Activated naive CD8-positive, alpha-beta T cell (primary cell): Measurements from ENCODE around the gene C1QTNF5.

Source experiments
- H3K27ac Mint-ChIP-seq: one replicate; pipeline ENCODE4 v1.8.0; 2021; ENCODE audit warnings: mixed read lengths
- H3K27me3 Mint-ChIP-seq: one replicate; pipeline ENCODE4 v1.8.0; 2021; ENCODE audit warnings: mixed read lengths
- H3K36me3 Mint-ChIP-seq: one replicate; pipeline ENCODE4 v1.8.0; 2021; ENCODE audit warnings: mixed read lengths
- H3K4me1 Mint-ChIP-seq: one replicate; pipeline ENCODE4 v1.8.0; 2021; ENCODE audit warnings: low read depth, mixed read lengths
- H3K4me3 Mint-ChIP-seq: one replicate; pipeline ENCODE4 v1.8.0; 2021; ENCODE audit warnings: mild to moderate bottlenecking, mixed read lengths
- H3K9me3 Mint-ChIP-seq: one replicate; pipeline ENCODE4 v1.8.0; 2021; ENCODE audit warnings: low read depth, mixed read lengths

Gene C1QTNF5

DNA sequence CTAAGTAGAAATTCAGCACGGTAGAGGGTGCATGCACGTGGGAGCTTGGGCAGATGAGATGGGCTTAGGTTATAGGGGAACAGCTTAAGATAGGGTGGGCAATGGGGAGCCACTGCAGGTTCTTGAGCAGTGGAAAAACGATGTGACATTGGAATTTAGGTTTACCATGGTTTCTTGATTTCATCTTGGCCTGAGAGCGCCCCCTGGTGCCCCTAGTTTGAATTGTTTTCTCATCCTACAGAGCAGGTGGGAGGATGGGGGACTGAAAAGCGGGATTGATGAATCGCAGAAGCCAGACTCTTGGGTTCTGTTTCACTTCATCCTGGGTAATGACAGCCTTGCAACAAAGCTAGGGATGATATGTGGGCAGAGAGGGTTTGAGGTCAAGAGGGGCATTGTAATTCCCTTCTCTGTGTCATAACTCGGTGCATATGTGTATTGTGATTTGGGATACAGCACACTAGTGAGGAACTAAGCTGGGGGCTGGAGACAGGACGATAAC, 17.1 kb downstream of the C1QTNF5 start:
- no peak overlapping the region for H3K4me3 Mint-ChIP-seq
- H3K9me3 Mint-ChIP-seq, result no peaks in the 10 kb centered on the region
- H3K27ac Mint-ChIP-seq, result no peak overlapping the region
- peaks cover 19% of the 10 kb centered on the region for H3K4me1 Mint-ChIP-seq
- H3K27me3 Mint-ChIP-seq, result peaks cover 7% of the 10 kb centered on the region
- no peaks in the 10 kb centered on the region for H3K36me3 Mint-ChIP-seq

GRCh38 chr11:119322921-119323531, 17.7 kb downstream of the C1QTNF5 start:
- peaks cover 7% of the 10 kb centered on the region for H3K27me3 Mint-ChIP-seq
- peaks cover 19% of the 10 kb centered on the region for H3K4me1 Mint-ChIP-seq

DNA sequence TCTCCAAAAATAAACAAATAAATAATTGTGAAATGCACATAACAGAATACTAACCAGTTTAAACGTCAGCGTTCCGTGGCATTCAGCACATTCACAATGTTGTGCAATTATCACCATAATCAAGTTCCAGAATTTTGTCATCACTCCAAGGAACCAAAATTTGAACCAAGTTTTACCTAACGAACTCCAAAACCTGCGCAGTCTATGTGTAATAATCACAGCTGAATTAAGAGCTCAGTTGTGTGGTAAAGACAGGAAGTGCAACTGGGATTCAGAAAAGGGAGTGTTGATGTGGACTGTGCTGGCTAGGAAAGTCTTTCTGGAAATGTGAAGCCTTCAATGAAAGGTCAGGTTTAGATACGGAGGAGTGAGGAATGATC, 18.3 kb downstream of the C1QTNF5 start:
- Mint-ChIP-seq H3K4me3 (peak overlapping the region; percentile 9), H3K27me3 (peaks cover 7% of the 10 kb centered on the region), H3K4me1 (peaks cover 19% of the 10 kb centered on the region)

More at GRCh38 chr11:119322921-119323531, 17.7 kb downstream of the C1QTNF5 start:
- Mint-ChIP-seq H3K36me3 (no peaks in the 10 kb centered on the region), H3K4me3 (no peak overlapping the region), H3K9me3 (no peaks in the 10 kb centered on the region), H3K27ac (no peak overlapping the region)

GRCh38 chr11:119320776-119321524, 19.7 kb downstream of the C1QTNF5 start:
- no peaks in the 10 kb centered on the region for H3K36me3 Mint-ChIP-seq
- H3K4me1 Mint-ChIP-seq, result peaks cover 19% of the 10 kb centered on the region
- H3K27ac Mint-ChIP-seq, result peak overlapping the region; percentile 16
- H3K4me3 Mint-ChIP-seq, result peak overlapping the region; percentile 82
- peaks cover 7% of the 10 kb centered on the region for H3K27me3 Mint-ChIP-seq
- H3K9me3 Mint-ChIP-seq, result no peaks in the 10 kb centered on the region

More for the DNA sequence above, 18.3 kb downstream of the C1QTNF5 start:
- Mint-ChIP-seq H3K36me3 (no peaks in the 10 kb centered on the region), H3K9me3 (no peaks in the 10 kb centered on the region), H3K27ac (no peak overlapping the region)

- no peaks in the 10 kb centered on the region for H3K36me3 Mint-ChIP-seq
- no peaks in the 10 kb centered on the region for H3K9me3 Mint-ChIP-seq
- H3K4me1 Mint-ChIP-seq, result peaks cover 23% of the 10 kb centered on the region
- peak overlapping the region; percentile 84 for H3K4me3 Mint-ChIP-seq
- H3K27ac Mint-ChIP-seq, result no peak overlapping the region
- peaks cover 7% of the 10 kb centered on the region for H3K27me3 Mint-ChIP-seq
Observed at GRCh38 chr11:119320240-119320775, 20.4 kb downstream of the C1QTNF5 start.

DNA sequence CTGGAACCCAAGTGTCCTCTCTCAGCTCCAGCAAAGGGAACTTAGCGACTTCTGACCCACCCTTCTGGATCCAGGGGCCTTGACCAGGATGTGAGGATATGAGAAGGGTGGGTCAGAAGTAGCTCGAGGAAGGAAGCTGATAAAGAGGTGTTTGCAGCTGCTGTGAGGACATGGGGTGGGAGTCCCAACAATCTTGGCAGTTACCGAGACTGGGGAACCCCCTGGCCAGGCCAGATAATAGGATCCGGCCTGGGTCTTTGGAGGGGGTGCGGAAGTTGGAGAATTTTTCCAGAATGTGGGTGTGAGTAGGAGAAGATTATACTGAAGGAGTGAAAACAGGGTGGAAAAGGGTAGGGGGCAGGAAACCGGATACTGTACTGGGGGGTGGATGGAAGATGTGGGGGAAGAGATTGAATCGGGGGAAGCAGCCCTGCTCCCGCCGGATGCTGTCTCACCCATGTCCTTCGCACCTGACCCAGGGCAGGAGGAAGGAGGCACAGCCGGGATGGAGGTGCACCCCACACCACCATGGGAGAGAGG, 20.9 kb downstream of the C1QTNF5 start:
- peaks cover 26% of the 10 kb centered on the region for H3K4me1 Mint-ChIP-seq
- no peaks in the 10 kb centered on the region for H3K36me3 Mint-ChIP-seq
- peaks cover 7% of the 10 kb centered on the region for H3K27me3 Mint-ChIP-seq
- H3K4me3 Mint-ChIP-seq, result peak overlapping the region; percentile 84
- H3K9me3 Mint-ChIP-seq, result no peaks in the 10 kb centered on the region
- no peak overlapping the region for H3K27ac Mint-ChIP-seq

- H3K27me3 Mint-ChIP-seq, result peaks cover 7% of the 10 kb centered on the region
- H3K9me3 Mint-ChIP-seq, result no peaks in the 10 kb centered on the region
- peak overlapping the region; percentile 84 for H3K4me3 Mint-ChIP-seq
- H3K4me1 Mint-ChIP-seq, result peaks cover 26% of the 10 kb centered on the region
- H3K27ac Mint-ChIP-seq, result no peak overlapping the region
- H3K36me3 Mint-ChIP-seq, result no peaks in the 10 kb centered on the region
Observed at GRCh38 chr11:119319136-119319699, 21.5 kb downstream of the C1QTNF5 start.

DNA sequence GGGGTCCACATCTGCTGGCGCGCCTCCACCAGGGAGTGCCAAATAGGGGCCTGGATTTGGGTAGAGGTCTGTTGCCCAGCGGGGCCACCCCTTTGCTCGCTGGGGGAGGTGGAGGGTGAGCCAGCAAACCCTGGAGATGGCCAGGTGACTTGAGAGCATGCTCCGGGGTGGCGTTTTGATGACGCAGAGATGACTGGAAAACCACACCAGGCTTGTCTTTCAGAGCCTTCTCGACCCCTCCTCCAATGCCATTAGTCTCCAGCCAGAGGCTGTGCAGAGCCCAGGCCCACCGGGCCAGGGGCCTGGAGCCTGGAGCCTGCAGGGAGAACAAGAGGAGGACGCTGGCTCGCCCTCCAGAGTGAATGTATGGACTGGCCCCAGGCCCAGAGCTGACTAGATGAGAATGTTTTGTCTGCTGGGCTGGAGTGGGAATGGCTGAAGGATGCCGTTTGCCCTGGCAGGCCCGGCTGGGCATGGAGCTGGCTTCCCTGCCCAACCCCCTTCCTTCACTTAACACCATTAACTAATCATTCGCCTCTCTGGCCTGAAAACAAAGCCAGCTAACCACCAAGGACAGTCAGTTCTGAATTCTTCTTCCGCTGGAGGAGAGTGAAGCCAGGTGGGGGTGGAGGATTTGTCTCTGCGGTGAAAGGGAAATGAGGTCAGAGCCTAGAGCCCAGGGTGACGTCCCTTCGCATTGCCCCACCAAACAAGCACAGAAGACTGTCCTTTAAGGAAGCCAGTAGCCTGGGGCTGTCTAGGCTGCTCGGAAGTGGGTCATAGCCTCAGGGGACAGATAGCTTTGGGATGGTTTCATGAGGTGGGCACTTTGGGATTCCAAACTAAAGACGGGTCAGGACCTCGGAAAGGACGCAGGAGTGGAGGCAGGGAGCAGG, 22.2 kb downstream of the C1QTNF5 start:
- H3K9me3 Mint-ChIP-seq, result no peaks in the 10 kb centered on the region
- no peaks in the 10 kb centered on the region for H3K36me3 Mint-ChIP-seq
- peaks cover 24% of the 10 kb centered on the region for H3K4me1 Mint-ChIP-seq
- H3K27ac Mint-ChIP-seq, result no peak overlapping the region
- peaks cover 7% of the 10 kb centered on the region for H3K27me3 Mint-ChIP-seq
- H3K4me3 Mint-ChIP-seq, result peak overlapping the region; percentile 13

DNA sequence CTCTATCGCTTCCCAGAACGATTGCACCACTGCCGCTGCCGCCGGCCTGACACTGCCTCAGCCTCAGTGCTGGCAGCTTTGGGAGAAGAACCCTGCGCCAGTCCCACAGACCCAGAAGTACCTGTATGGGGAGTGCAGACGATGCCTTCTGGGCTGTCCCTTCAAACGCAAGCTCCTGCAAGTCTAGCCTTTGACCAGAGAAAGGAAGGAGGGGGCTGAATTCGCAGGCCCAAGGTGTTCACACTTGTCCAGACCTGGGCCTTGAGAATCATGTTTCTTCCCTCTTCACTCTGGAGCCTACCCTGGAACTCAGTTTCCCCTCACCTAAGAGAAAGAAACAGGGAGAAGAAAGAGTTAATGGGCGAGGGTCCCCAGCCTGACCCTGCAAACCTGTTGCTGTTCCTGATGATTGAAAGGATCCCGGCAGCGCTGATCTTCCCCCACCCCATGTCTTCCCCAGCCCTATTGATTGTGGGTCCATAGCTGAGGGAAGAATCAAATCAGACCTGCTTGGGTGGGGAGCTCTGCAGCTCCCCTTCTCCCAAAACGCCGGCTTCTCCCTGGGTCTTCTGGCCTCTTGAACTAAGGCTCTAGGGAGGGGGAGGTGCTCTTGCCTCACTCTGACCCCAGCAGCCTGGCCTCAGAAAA, 23.0 kb downstream of the C1QTNF5 start:
- Mint-ChIP-seq H3K4me1 (peaks cover 22% of the 10 kb centered on the region), H3K4me3 (no peak overlapping the region), H3K27me3 (peaks cover 7% of the 10 kb centered on the region), H3K9me3 (no peaks in the 10 kb centered on the region), H3K36me3 (no peaks in the 10 kb centered on the region), H3K27ac (no peak overlapping the region)

- no peaks in the 10 kb centered on the region for H3K9me3 Mint-ChIP-seq
- H3K36me3 Mint-ChIP-seq, result no peaks in the 10 kb centered on the region
- peaks cover 20% of the 10 kb centered on the region for H3K4me1 Mint-ChIP-seq
- H3K27ac Mint-ChIP-seq, result no peak within 1 kb of the TSS
- peaks cover 7% of the 10 kb centered on the region for H3K27me3 Mint-ChIP-seq
- H3K4me3 Mint-ChIP-seq, result peak within 1 kb of the TSS; percentile 81
Observed at GRCh38 chr11:119316729-119317591, 23.7 kb downstream of the C1QTNF5 start, which contains the start of gene MCAM. Gene MCAM (minus strand): TSS chr11:119317130. CDS start chr11:119317101, 29 bp downstream.

DNA sequence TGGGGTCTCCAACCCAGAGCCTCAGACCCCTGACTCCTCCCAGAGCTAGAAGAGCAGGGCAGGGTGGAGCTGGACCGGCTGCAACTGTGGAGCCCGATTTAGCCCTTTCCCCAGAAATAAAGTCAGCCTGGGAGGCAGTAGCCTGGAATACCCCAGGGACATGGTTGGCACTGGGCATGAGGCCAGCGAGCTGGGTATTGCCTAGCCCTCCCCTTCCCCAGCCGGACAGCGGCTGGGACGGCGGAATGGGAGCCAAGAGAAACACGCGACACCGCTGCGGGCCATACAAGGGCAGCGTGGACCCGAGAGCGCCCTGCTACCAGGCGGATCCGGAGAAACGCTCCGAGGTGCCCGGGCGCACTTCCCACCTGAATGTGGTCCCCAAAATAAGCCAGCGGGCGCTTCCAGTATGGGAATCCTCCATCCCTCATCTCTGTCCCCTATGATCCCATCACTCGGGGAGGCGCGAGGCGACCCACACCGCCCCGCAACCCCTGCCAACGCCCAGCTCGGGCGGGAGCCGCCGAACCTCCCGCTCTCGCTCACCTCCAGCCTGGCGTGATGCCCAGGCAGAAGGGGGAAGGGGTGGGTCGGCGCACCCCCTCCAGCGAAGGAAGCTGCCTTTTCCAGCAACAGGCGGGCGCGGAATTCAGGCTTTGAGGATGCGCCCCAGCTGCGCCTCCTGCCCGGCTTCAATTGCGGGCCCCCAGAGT, 24.5 kb downstream of the C1QTNF5 start:
- Mint-ChIP-seq H3K4me3 (peak overlapping the region; percentile 81), H3K9me3 (no peaks in the 10 kb centered on the region), H3K4me1 (peaks cover 16% of the 10 kb centered on the region), H3K27ac (no peak overlapping the region), H3K27me3 (peaks cover 7% of the 10 kb centered on the region), H3K36me3 (no peaks in the 10 kb centered on the region)

- Mint-ChIP-seq H3K36me3 (no peaks in the 10 kb centered on the region), H3K27ac (no peak overlapping the region), H3K9me3 (no peaks in the 10 kb centered on the region), H3K4me3 (peak overlapping the region; percentile 81), H3K4me1 (peaks cover 16% of the 10 kb centered on the region), H3K27me3 (peaks cover 7% of the 10 kb centered on the region)
Observed at GRCh38 chr11:119315131-119316015, 25.3 kb downstream of the C1QTNF5 start.
